GM18867 (cell line): ENCODE data around the gene PTPRN2.
"Not testable (repeated sequence)": the region's sequence is repeated elsewhere in the genome, so short reads cannot be mapped to it uniquely, and the experiment has no call there.

ENCODE experiments used
- ATAC-seq: cut with Tn5 transposase; IDR thresholded peaks from one replicate; pipeline ENCODE4 v1.9.1; 2021; ENCODE audit warnings: mild to moderate bottlenecking, moderate library complexity; ENCODE audit not compliant: unreplicated experiment

PTPRN2 gene

GRCh38 chr7:158052381-158053060 is 535.1 kb downstream of the PTPRN2 start:
- ATAC-seq: no peak

GRCh38 chr7:158051776-158052175 is 535.8 kb downstream of the PTPRN2 start:
- no peak for ATAC-seq

- ATAC-seq: no peak
Measured at GRCh38 chr7:158050978-158051651, 536.5 kb downstream of the PTPRN2 start.

GRCh38 chr7:158050441-158050977 is 537.1 kb downstream of the PTPRN2 start:
- ATAC-seq: no peak

- no peak for ATAC-seq
Measured at GRCh38 chr7:158049271-158049670, 538.4 kb downstream of the PTPRN2 start.

GRCh38 chr7:158048569-158048968 is 539.1 kb downstream of the PTPRN2 start:
- ATAC-seq: no peak

- ATAC-seq: no peak
Measured at GRCh38 chr7:158047391-158048059, 540.1 kb downstream of the PTPRN2 start.

- not testable (repeated sequence) for ATAC-seq
Measured at GRCh38 chr7:158046246-158046645, 541.4 kb downstream of the PTPRN2 start.

GRCh38 chr7:158044482-158044823 is 543.2 kb downstream of the PTPRN2 start:
- ATAC-seq: no peak

GRCh38 chr7:158043551-158044481 is 543.8 kb downstream of the PTPRN2 start:
- no peak for ATAC-seq

GRCh38 chr7:158042156-158042880 is 545.3 kb downstream of the PTPRN2 start:
- no peak for ATAC-seq

- no peak for ATAC-seq
Measured at GRCh38 chr7:158040199-158040598, 547.4 kb downstream of the PTPRN2 start.

- ATAC-seq: no peak
Measured at GRCh38 chr7:158039270-158039669, 548.4 kb downstream of the PTPRN2 start.

- ATAC-seq: no peak
Measured at GRCh38 chr7:158037211-158037610, 550.4 kb downstream of the PTPRN2 start.

GRCh38 chr7:158035343-158035742 is 552.3 kb downstream of the PTPRN2 start:
- ATAC-seq: no peak

- no peak for ATAC-seq
Measured at GRCh38 chr7:158034571-158034970, 553.1 kb downstream of the PTPRN2 start.

- not testable (repeated sequence) for ATAC-seq
Measured at GRCh38 chr7:158033925-158034324, 553.7 kb downstream of the PTPRN2 start.

- no peak for ATAC-seq
Measured at GRCh38 chr7:158033196-158033595, 554.4 kb downstream of the PTPRN2 start.

GRCh38 chr7:158032561-158033115 is 555.0 kb downstream of the PTPRN2 start:
- ATAC-seq: no peak

- no peak for ATAC-seq
Measured at GRCh38 chr7:158031867-158032308, 555.7 kb downstream of the PTPRN2 start.
